GM12878 (cell line): ENCODE results near the gene ZNF3. TPM values are rescaled to one million over a fixed set of nuclear protein-coding genes. Genes with fewer than 3 reads are reported as not detected.

ENCODE experiments used
- ATAC-seq: fragments of 200-7000 bp; cut with Tn5 transposase; 3 replicates; pipeline ENCODE4 v1.9.1; 2020; ENCODE audit warnings: mild to moderate bottlenecking, moderate library complexity
- BruUV-seq: library from RNA; stranded (reverse); fragments of 400-500 nt; replicated peaks from 2 replicates; lab custom pipeline; 2021; lab: Mats Ljungman, UMichigan
- CTCF ChIA-PET: fragments of 300-600 bp; sonication (Branson Sonifier 250); formaldehyde crosslinking; extraction: SDS; loops from one replicate; lab custom pipeline; 2021; ENCODE audit warnings: inconsistent platforms; lab: Yijun Ruan, JAX
- POLR2A ChIA-PET: fragments of 350-600 bp; formaldehyde crosslinking; extraction: SDS; loops from one replicate; lab custom pipeline; 2021; ENCODE audit warnings: inconsistent platforms; lab: Charles Lee
- RAD21 ChIA-PET: fragments of 300-600 bp; sonication (Branson Sonifier 250); formaldehyde crosslinking; loops from one replicate; lab custom pipeline; 2023; ENCODE audit warnings: antibody characterized with exemption; ENCODE audit not compliant: unreplicated experiment; lab: Charles Lee
- SMC1A ChIA-PET: fragments of 300-600 bp; sonication (Branson Sonifier 250); formaldehyde crosslinking; loops from one replicate; lab custom pipeline; 2023; ENCODE audit not compliant: unreplicated experiment, uncharacterized antibody; lab: Charles Lee
- DNase-seq: peaks from one replicate; pipeline ENCODE4 v3.0.0-alpha.2; 2011; ENCODE audit warnings: low read depth, low spot score
- FAIRE-seq: peaks from 3 replicates; lab custom pipeline; 2011; peaks lifted over from hg19 to GRCh38; lab: Jason Lieb, UNC
- H2AFZ ChIP-seq: 2 replicates; pipeline ENCODE4 v1.6.0; 2011; ENCODE audit warnings: low read depth, low read length, control low read depth; ENCODE audit not compliant: control insufficient read depth
- H3K27ac ChIP-seq: 2 replicates; pipeline ENCODE4 v1.5.1; 2011; ENCODE audit warnings: control low read depth; ENCODE audit not compliant: control insufficient read depth, insufficient read depth
- H3K27me3 ChIP-seq, 2 experiments: replicated peaks in 1 of 2; 2 replicates each; pipeline versions ENCODE4 v1.6.0 to v1.6.1; 2011; ENCODE audit warnings: low read length in 1 of 2; ENCODE audit not compliant: control insufficient read depth in 2 of 2, insufficient read depth in 2 of 2
- H3K36me3 ChIP-seq, 2 experiments: 2 replicates each; pipeline ENCODE4 v1.5.1; 2011; ENCODE audit warnings: low read length in 1 of 2; ENCODE audit not compliant: control insufficient read depth in 2 of 2, insufficient read depth in 2 of 2
- H3K4me1 ChIP-seq: 2 replicates; pipeline ENCODE4 v1.6.1; 2011; ENCODE audit warnings: mild to moderate bottlenecking, low read length, moderate library complexity, mixed read lengths; ENCODE audit not compliant: control insufficient read depth, insufficient read depth
- H3K4me2 ChIP-seq: 2 replicates; pipeline ENCODE4 v1.6.0; 2011; ENCODE audit warnings: control low read depth; ENCODE audit not compliant: control insufficient read depth, insufficient read depth
- H3K4me3 ChIP-seq: fragments of 200-600 bp; sonication (generic); 2 replicates; pipeline ENCODE4 v1.5.1; 2016
- H3K79me2 ChIP-seq: 2 replicates; pipeline ENCODE4 v1.6.0; 2011; ENCODE audit warnings: low read length; ENCODE audit not compliant: control insufficient read depth, insufficient read depth
- H3K9ac ChIP-seq: 2 replicates; pipeline ENCODE4 v1.8.0; 2011; ENCODE audit warnings: low read length, control low read depth, mixed read lengths; ENCODE audit not compliant: control insufficient read depth, insufficient read depth
- H3K9me3 ChIP-seq: replicated peaks from 3 replicates; pipeline ENCODE4 v1.5.1; 2011; ENCODE audit warnings: mild to moderate bottlenecking, low read length; ENCODE audit not compliant: control insufficient read depth, insufficient read depth
- H4K20me1 ChIP-seq: 2 replicates; pipeline ENCODE4 v1.6.0; 2011; ENCODE audit not compliant: control insufficient read depth, insufficient read depth
- CHD2 ChIP-seq: IDR thresholded peaks from 2 replicates; pipeline ENCODE4 v1.6.1; 2011; ENCODE audit warnings: low read depth, low read length, improper control_type of control experiment, borderline replicate concordance
- HSF1 ChIP-seq: fragments of 150-350 bp; IDR thresholded peaks from 2 replicates; pipeline ENCODE4 v1.6.1; 2014; ENCODE audit warnings: mild to moderate bottlenecking, low read depth, low read length
- KLF5 ChIP-seq: fragments of 450-650 bp; IDR thresholded peaks from 2 replicates; pipeline ENCODE4 v1.6.1; 2014; ENCODE audit warnings: mild to moderate bottlenecking; ENCODE audit not compliant: partially characterized antibody
- PKNOX1 ChIP-seq: fragments of 450-650 bp; IDR thresholded peaks from 2 replicates; pipeline ENCODE4 v1.6.1; 2016; ENCODE audit warnings: mild to moderate bottlenecking
- YBX1 ChIP-seq: fragments of 450-650 bp; IDR thresholded peaks from 2 replicates; pipeline ENCODE4 v1.6.1; 2016; ENCODE audit warnings: antibody characterized with exemption
- ZNF217 ChIP-seq: fragments of 450-650 bp; IDR thresholded peaks from 2 replicates; pipeline ENCODE4 v1.6.1; 2017; ENCODE audit warnings: antibody characterized with exemption, mild to moderate bottlenecking
- ZNF622 ChIP-seq: fragments of 450-650 bp; IDR thresholded peaks from 2 replicates; pipeline ENCODE4 v1.6.1; 2017; ENCODE audit warnings: mild to moderate bottlenecking, inconsistent platforms
- WGBS: methylation state at CpG from one replicate; pipeline ENCODE4 v1.1.6; 2016; ENCODE audit warnings: low lambda C conversion rate; ENCODE audit not compliant: insufficient replicate concordance, insufficient coverage; ENCODE audit errors: missing lambda C conversion rate; 5-methylcytosine and 5-hydroxymethylcytosine counted together
- in situ Hi-C: fragments of 300-500 bp; cut with MboI; formaldehyde crosslinking; loops from 9 replicates; pipeline ENCODE4 v1.14.3; 2018; ENCODE audit warnings: mixed read lengths
- intact Hi-C: fragments of 100-400 bp; cut with micrococcal nuclease; formaldehyde crosslinking; loops from one replicate; pipeline ENCODE4 v1.14.2; 2022; ENCODE audit not compliant: unreplicated experiment
- polyA plus RNA-seq, 11 experiments: library from polyadenylated mRNA; depleted of rRNA in 4 of 11; unstranded in 6 of 11; stranded (reverse) in 5 of 11; fragments of >200 nt; fragmentation: Nextera tagmentation in 4 of 11; fragmentation: Illumina TruSeq in 1 of 11; extraction: Ambion mirVana in 4 of 11; extraction: Trizol in 1 of 11; gene quantifications; 1 replicate in 1 of 11; 2 replicates in 10 of 11; pipeline versions ENCODE4 v1.2.1 to v1.2.3, GENCODE V29; 2011 to 2016; ENCODE audit warnings: inconsistent platforms in 2 of 11, missing spikeins in 2 of 11, low read depth in 1 of 11
- total RNA-seq, 4 experiments: library from RNA; depleted of rRNA in 3 of 4; stranded (reverse); fragments of >200 nt in 3 of 4; fragmentation: Illumina TruSeq in 1 of 4; extraction: Trizol in 1 of 4; gene quantifications; 2 replicates each; pipeline versions ENCODE4 v1.2.1 to v1.2.3, GENCODE V29; 2013 to 2021

The ZNF3 gene
- total and polyA plus RNA-seq, 10 of the 15 experiments (the other 5 are each of a cell fraction or from before 2014, with no cell fraction given) = 17.2 to 37.4 (median 29.4) TPM

- H3K79me2 ChIP-seq = peaks cover 24% of the 10 kb centered on the region
- peaks cover 11 to 12% of the 10 kb centered on the region in 2 experiments for H3K36me3 ChIP-seq
- SMC1A ChIA-PET = interaction anchor here (1.0 kb wide), 1 partner anchor 27 kb away, joined by 3 read pairs; the partner anchor contains the start of gene ZSCAN21
- no peak for DNase-seq
- BruUV-seq = no TSS peak
- FAIRE-seq = no peak
- no peaks in the 10 kb centered on the region for H4K20me1 ChIP-seq
- whole genome bisulfite sequencing = 87% methylated on average over 5 of the region's 5 CpGs
- no peak overlapping the region for H2AFZ ChIP-seq
- CTCF ChIA-PET = interaction anchor here (1.1 to 1.2 kb wide), 2 partner anchors 22 to 109 kb away, joined by 3 read pairs; no protein-coding TSS in a partner anchor
- RAD21 ChIA-PET = no interaction called here
- TF ChIP-seq KLF5 = no peak
- TF ChIP-seq CHD2 = no peak
- TF ChIP-seq YBX1 = no peak
- TF ChIP-seq HSF1 = no peak
- TF ChIP-seq PKNOX1 = no peak
- TF ChIP-seq ZNF622 = no peak
- TF ChIP-seq ZNF217 = no peak
- H3K9me3 ChIP-seq = no peaks in the 10 kb centered on the region
- intact Hi-C loops (no loop called here), in situ Hi-C loops (no loop called here)
- no peak overlapping the region for H3K4me3 ChIP-seq
- no peak overlapping the region for H3K9ac ChIP-seq
- no peak overlapping the region for H3K4me2 ChIP-seq
- no peak for ATAC-seq
- H3K27me3 ChIP-seq = no peaks in the 10 kb centered on the region
- H3K27ac ChIP-seq = no peak overlapping the region
- peaks cover 5% of the 10 kb centered on the region; the same call in 1 of the 2 replicates for H3K4me1 ChIP-seq
- POLR2A ChIA-PET = interaction anchor here (0.7 kb wide), 1 partner anchor 9 kb away, joined by 3 read pairs; no protein-coding TSS in a partner anchor
Observed at GRCh38 chr7:100022621-100023020, 58.9 kb downstream of the ZNF3 start.
